GM21447 (cell line): ENCODE data around the gene ANGPTL3.
A peak's percentile ranks its signal among the peaks of the same experiment; 100 is the strongest.

ENCODE experiments used
- ATAC-seq: cut with Tn5 transposase; IDR thresholded peaks from one replicate; pipeline ENCODE4 v1.9.1; 2021; ENCODE audit not compliant: unreplicated experiment

ANGPTL3 gene

DNA sequence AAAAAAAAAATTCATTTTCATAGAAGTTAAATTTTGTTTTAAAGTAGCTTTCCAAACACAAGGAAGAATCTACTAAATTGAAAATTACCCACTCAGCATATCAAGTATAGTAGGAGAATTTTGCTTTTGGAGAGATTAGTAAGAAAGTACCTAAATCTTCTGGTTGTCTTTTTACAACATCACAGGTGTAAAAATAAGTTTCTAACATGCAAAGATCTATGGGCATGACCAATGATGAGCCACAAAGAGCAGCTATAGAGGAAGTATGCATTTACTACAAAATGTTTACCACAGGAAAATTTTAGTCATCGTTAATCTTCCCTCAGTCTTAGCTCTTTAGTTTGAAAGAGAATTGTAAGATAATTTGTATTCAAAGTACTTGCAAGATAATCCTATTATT, 28.1 kb downstream of the ANGPTL3 start:
- ATAC-seq: peak; percentile 59

DNA sequence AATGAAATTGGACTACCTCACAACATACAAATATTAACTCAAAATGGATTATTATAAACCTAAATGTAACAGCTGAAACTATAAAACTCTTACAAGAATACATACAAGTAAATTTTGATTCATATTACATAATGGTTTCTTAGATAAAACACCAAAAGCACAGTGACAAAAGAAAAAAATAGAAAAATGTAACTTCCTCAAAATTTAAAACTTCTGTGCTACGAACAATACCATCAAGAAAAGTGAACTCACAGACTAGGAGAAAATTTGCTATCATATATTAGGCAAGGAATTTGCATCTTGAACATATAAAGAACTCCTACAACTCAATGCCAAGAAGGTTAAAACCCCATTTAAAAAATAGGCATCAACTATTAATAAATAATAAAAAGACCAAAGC, 31.2 kb downstream of the ANGPTL3 start:
- no peak for ATAC-seq

DNA sequence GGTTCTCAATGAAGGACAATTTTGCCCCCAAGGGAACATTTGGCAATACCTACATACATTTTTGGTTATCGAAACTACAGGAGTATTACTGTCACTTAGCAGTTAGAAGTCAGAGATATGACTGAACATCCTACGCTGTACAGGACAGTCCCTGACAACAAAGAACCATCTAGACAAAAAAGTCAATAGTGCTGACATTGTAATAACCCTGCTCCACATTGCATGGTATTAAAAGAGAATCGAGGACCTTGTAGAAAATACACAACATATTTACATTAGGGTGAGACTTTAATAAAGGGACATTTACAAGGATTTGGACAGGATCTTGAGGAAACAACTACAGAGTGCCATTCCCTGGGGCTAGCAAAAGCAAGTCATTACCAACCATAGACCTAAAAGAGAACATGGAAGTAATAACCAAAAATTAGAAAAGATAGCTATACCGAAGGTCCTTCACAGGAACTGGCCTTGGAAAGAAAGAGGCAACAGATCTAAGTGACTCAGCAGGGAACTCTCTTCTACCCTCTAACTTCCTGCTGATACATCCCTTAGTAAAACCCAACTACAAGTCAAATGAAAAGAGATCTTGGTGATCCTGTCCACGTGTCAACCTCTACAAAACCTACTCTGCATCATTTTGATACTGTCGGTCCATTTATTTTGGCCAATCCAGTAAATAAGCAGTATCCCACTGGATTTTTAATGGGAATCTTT, 40.2 kb downstream of the ANGPTL3 start:
- no peak for ATAC-seq

DNA sequence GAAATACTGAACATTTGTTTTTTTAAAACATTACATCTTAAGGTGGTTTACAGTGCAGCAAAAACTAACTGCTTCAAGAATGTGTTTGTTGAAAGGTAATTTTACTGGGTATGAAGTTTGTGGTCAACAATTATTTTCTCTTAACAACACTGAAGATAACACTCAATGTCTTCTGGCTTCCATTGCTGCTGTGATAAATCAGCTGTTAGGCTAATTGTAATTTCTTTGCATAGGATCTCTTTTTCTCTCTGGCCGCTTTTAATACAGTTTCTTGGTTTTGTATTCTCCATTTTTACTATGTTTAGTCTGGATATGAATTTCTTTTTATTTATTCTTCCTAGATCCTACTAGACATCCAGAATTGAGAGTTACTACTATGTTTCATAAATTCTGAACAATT, 46.0 kb downstream of the ANGPTL3 start:
- no peak for ATAC-seq

DNA sequence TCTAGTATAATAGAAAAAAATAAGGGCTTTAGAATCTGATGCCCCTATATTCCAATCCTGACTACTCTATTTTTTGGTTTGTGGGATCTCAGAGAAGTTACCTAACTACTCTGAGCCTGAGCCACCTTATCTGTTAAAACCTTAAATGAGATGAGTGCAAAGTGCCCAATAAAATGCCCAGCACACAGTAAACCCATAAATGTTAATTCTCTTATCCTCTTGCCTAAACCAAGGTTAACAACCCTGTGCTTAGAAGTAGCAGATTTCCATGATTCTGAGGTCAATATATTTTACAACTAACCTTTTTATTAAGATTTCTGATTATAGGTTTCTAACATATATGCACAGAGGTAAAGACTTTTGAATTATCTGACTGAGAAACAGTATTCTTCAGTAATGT, 55.1 kb downstream of the ANGPTL3 start:
- ATAC-seq: no peak

DNA sequence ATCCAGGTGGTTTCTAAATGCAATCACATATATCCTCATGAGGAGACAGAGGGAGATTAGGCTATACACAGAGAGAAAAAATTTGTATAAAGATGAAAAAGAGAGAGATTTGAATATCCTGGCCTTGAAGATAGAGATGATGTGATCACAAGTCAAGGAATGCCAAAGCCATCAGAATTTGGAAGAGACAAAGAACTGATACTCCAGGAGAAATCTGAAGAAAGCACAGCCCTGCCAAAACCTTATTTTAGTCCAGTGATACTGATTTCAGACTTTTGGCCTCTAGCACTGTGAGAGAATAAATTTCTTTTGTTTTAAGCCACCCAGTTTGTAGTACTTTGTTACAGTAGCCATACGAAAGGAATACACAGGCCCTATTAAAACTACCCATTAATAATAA, 57.4 kb downstream of the ANGPTL3 start:
- ATAC-seq: no peak
